ENCODE measurements around the gene C19orf81. TPM values are rescaled to one million over a fixed set of nuclear protein-coding genes. Genes with fewer than 3 reads are reported as not detected.

Gene C19orf81
- polyA plus RNA-seq, 3 donors, result not detected

DNA sequence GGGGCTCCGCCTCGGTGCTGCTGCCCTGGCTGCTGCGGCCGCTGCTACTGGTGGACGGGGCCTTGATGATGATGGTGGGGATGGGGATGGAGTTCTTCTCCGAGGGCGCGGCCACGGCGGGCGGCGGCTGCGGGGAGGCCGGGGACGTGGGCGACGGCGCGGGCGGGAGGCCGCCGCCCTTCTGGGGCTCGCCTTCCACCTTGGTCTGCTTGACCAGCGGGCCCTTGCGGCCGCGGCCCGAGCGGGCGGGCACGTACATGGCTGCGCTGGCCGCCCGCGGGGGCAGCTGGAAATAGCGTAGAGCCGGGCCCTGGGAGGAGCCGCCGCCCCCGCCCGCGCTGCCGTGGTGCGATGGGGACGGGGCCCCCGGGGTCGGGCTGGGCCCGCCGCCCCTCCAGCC lies 19.2 kb downstream of the C19orf81 start:
- Histone ChIP-seq H3K4me1 (ENCODE audit: control insufficient read depth in 1 of 2, insufficient read depth in 2 of 2, low read length in 2 of 2) (no peaks in the 10 kb centered on the region), H3K4me3 (replicated peaks in 1 of 3; ENCODE audit: low read depth in 2 of 3, low read length in 3 of 3) (no peak overlapping the region), H3K36me3 (replicated peaks in 1 of 2; ENCODE audit: control insufficient read depth in 1 of 2, insufficient read depth in 2 of 2, low read length in 2 of 2) (no peaks in the 10 kb centered on the region), H3K79me2 (ENCODE audit: insufficient read depth, low read length) (no peaks in the 10 kb centered on the region), H3K4me2 (replicated peaks; ENCODE audit: extremely low read depth, low read length, poor library complexity, severe bottlenecking) (no peak overlapping the region), H3K9me3 (replicated peaks in 1 of 2; ENCODE audit: control insufficient read depth in 1 of 2, insufficient read depth in 1 of 2, low read length in 2 of 2) (no peaks in the 10 kb centered on the region), H3K27ac (ENCODE audit: low read depth in 1 of 2, low read length in 2 of 2) (no peak overlapping the region), H3K27me3 (ENCODE audit: control insufficient read depth in 2 of 2, insufficient read depth in 2 of 2, low read length in 2 of 2) (peaks cover 25 to 64% of the 10 kb centered on the region in 2 donors), H4K20me1 (ENCODE audit: insufficient read depth, low read length) (no peaks in the 10 kb centered on the region), H2AFZ (ENCODE audit: insufficient read depth, low read depth, low read length, poor library complexity, severe bottlenecking) (no peak overlapping the region), H3K9ac (ENCODE audit: insufficient read depth, low read length, poor library complexity, severe bottlenecking) (no peak overlapping the region)
- Mint-ChIP-seq H3K4me1 (no peaks in the 10 kb centered on the region), H3K9me3 (peaks cover 0 to 20% (median 11%) of the 10 kb centered on the region in 7 donors), H3K27me3 (ENCODE audit: low read depth in 3 of 3) (peaks cover 63 to 94% (median 73%) of the 10 kb centered on the region in 3 donors), H3K27ac (no peak overlapping the region), H3K36me3 (peaks cover 0 to 1% of the 10 kb centered on the region in 2 donors), H3K4me3 (no peak overlapping the region)
- DNase-seq, result no peak
- TF ChIP-seq, protein P1, sequence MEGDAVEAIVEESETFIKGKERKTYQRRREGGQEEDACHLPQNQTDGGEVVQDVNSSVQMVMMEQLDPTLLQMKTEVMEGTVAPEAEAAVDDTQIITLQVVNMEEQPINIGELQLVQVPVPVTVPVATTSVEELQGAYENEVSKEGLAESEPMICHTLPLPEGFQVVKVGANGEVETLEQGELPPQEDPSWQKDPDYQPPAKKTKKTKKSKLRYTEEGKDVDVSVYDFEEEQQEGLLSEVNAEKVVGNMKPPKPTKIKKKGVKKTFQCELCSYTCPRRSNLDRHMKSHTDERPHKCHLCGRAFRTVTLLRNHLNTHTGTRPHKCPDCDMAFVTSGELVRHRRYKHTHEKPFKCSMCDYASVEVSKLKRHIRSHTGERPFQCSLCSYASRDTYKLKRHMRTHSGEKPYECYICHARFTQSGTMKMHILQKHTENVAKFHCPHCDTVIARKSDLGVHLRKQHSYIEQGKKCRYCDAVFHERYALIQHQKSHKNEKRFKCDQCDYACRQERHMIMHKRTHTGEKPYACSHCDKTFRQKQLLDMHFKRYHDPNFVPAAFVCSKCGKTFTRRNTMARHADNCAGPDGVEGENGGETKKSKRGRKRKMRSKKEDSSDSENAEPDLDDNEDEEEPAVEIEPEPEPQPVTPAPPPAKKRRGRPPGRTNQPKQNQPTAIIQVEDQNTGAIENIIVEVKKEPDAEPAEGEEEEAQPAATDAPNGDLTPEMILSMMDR (IDR thresholded peaks at IDR 0.05), result no peak
- 3% methylated on average over 47 of the region's 49 CpGs for WGBS (ENCODE audit: insufficient coverage)
- intact Hi-C loops (cut with micrococcal nuclease), result loop anchor here (2.0 to 10.0 kb wide), 2 partner anchors 114 to 116 kb away; no protein-coding TSS in a partner anchor

DNA sequence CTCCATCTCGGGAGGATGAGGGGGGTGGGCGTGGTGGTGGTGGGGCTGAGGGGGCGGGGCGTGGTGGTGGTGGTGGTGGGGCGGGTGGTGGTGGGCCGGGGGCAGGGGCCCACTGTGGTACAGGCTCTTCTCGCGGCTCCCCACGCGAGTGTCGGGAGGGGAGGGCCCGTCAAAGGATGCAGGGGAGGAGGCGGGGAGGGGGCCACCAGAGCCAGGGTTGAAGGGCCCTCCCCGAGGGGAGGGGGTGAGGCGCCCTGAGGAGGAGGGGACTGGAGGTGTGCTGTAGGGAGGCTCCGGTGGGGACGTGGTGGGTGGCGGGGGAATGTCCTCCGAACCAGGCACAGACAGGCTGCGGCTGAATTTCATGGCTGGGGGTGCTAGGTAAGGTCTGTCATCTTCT lies 19.6 kb downstream of the C19orf81 start:
- H2AFZ ChIP-seq (ENCODE audit: insufficient read depth, low read depth, low read length, poor library complexity, severe bottlenecking), result no peak overlapping the region
- H3K9ac ChIP-seq (ENCODE audit: insufficient read depth, low read length, poor library complexity, severe bottlenecking), result no peak overlapping the region
- H3K27me3 Mint-ChIP-seq (ENCODE audit: low read depth in 3 of 3), result peaks cover 64 to 95% (median 73%) of the 10 kb centered on the region in 3 donors
- no peaks in the 10 kb centered on the region for H4K20me1 ChIP-seq (ENCODE audit: insufficient read depth, low read length)
- H3K27ac Mint-ChIP-seq, result no peak overlapping the region
- H3K9me3 Mint-ChIP-seq, result peaks cover 0 to 17% (median 9%) of the 10 kb centered on the region in 7 donors
- H3K9me3 ChIP-seq (replicated peaks in 1 of 2; ENCODE audit: control insufficient read depth in 1 of 2, insufficient read depth in 1 of 2, low read length in 2 of 2), result no peaks in the 10 kb centered on the region
- no peaks in the 10 kb centered on the region for H3K36me3 ChIP-seq (replicated peaks in 1 of 2; ENCODE audit: control insufficient read depth in 1 of 2, insufficient read depth in 2 of 2, low read length in 2 of 2)
- 47% methylated on average over 8 of the region's 20 CpGs for WGBS (ENCODE audit: insufficient coverage)
- H3K4me3 Mint-ChIP-seq, result peak overlapping the region in 1 of 2 donors; percentile 83
- no peaks in the 10 kb centered on the region for H3K4me1 Mint-ChIP-seq
- TF ChIP-seq, protein P1 (IDR thresholded peaks at IDR 0.05), result no peak
- H3K4me2 ChIP-seq (replicated peaks; ENCODE audit: extremely low read depth, low read length, poor library complexity, severe bottlenecking), result no peak overlapping the region
- intact Hi-C loops (cut with micrococcal nuclease), result loop anchor here (2.0 to 10.0 kb wide), 2 partner anchors 114 to 116 kb away; no protein-coding TSS in a partner anchor
- H3K27me3 ChIP-seq (ENCODE audit: control insufficient read depth in 2 of 2, insufficient read depth in 2 of 2, low read length in 2 of 2), result peaks cover 25 to 64% of the 10 kb centered on the region in 2 donors
- no peaks in the 10 kb centered on the region for H3K4me1 ChIP-seq (ENCODE audit: control insufficient read depth in 1 of 2, insufficient read depth in 2 of 2, low read length in 2 of 2)
- no peak overlapping the region for H3K27ac ChIP-seq (ENCODE audit: low read depth in 1 of 2, low read length in 2 of 2)
- H3K4me3 ChIP-seq (replicated peaks in 1 of 3; ENCODE audit: low read depth in 2 of 3, low read length in 3 of 3), result no peak overlapping the region
- no peak for DNase-seq
- H3K36me3 Mint-ChIP-seq, result peaks cover 0 to 1% of the 10 kb centered on the region in 2 donors
- H3K79me2 ChIP-seq (ENCODE audit: insufficient read depth, low read length), result no peaks in the 10 kb centered on the region

All from CD14-positive monocyte (primary cell).